K562 (cell line): ENCODE results near the gene DDX39A. TPM values are rescaled to one million over a fixed set of nuclear protein-coding genes. Genes with fewer than 3 reads are reported as not detected.
A peak's percentile ranks its signal among the peaks of the same experiment; 100 is the strongest.

Experiments used
- CBX3 ChIP-seq, 2 experiments: IDR thresholded peaks; 1 replicate in 1 of 2; 2 replicates in 1 of 2; pipeline ENCODE4 v1.6.1; 2012; ENCODE audit warnings: inconsistent platforms in 2 of 2, low read length in 2 of 2, borderline replicate concordance in 1 of 2, control low read depth in 1 of 2
- CXXC5 ChIP-seq: fragments of 250-450 bp; sonication (Bioruptor Pico); IDR thresholded peaks from 2 replicates; pipeline ENCODE4 v1.8.0; 2022; ENCODE audit warnings: inconsistent platforms, mild to moderate bottlenecking, moderate library complexity
- ETV1 ChIP-seq: fragments of 450-650 bp; conservative IDR thresholded peaks from 2 replicates; pipeline ENCODE4 v1.6.1; 2016; ENCODE audit warnings: missing genetic modification characterization, control low read depth, low read depth, missing compliant biosample characterization
- GATAD2B ChIP-seq: fragments of 450-650 bp; IDR thresholded peaks from 2 replicates; pipeline ENCODE4 v1.6.1; 2017; ENCODE audit warnings: mild to moderate bottlenecking, borderline replicate concordance
- ILF3 ChIP-seq: fragments of 450-650 bp; IDR thresholded peaks from 2 replicates; pipeline ENCODE4 v1.6.1; 2018; ENCODE audit warnings: antibody characterized with exemption, mild to moderate bottlenecking, moderate library complexity, borderline replicate concordance
- MITF ChIP-seq: IDR thresholded peaks from 2 replicates; pipeline ENCODE4 v1.6.1; 2014; ENCODE audit warnings: antibody characterized with exemption
- MTA2 ChIP-seq: fragments of 450-650 bp; IDR thresholded peaks from 2 replicates; pipeline ENCODE4 v1.6.1; 2016; ENCODE audit warnings: low read depth
- NCOA4 ChIP-seq: fragments of 450-650 bp; IDR thresholded peaks from 2 replicates; pipeline ENCODE4 v1.6.1; 2018; ENCODE audit warnings: mild to moderate bottlenecking; ENCODE audit not compliant: partially characterized antibody
- PREB ChIP-seq: sonication (generic); formaldehyde crosslinking; IDR thresholded peaks from 2 replicates; pipeline ENCODE4 v1.8.1; 2023; ENCODE audit warnings: mild to moderate bottlenecking, missing genetic modification reagents
- RCOR1 ChIP-seq, 2 experiments: IDR thresholded peaks; 2 replicates each; pipeline ENCODE4 v1.6.1; 2012; ENCODE audit warnings: low read depth in 2 of 2, low read length in 2 of 2, borderline replicate concordance in 1 of 2, improper control_type of control experiment in 1 of 2
- TAL1 ChIP-seq: fragments of 450-650 bp; IDR thresholded peaks from 2 replicates; pipeline ENCODE4 v1.6.1; 2016; ENCODE audit warnings: mild to moderate bottlenecking
- USF1 ChIP-seq: sonication (generic); formaldehyde crosslinking; IDR thresholded peaks from 2 replicates; pipeline ENCODE4 v1.9.0; 2022; ENCODE audit warnings: mild to moderate bottlenecking, missing genetic modification reagents
- XRCC5 ChIP-seq: fragments of 200-400 bp; formaldehyde crosslinking; IDR thresholded peaks from 2 replicates; pipeline ENCODE4 v1.6.1; 2017; ENCODE audit warnings: low read depth, mild to moderate bottlenecking, low read length
- ZBTB9 ChIP-seq: fragments of 450-650 bp; formaldehyde crosslinking; IDR thresholded peaks from 2 replicates; pipeline ENCODE4 v1.4.0; 2020; ENCODE audit warnings: mild to moderate bottlenecking, moderate library complexity
- ZFX ChIP-seq: sonication (generic); formaldehyde crosslinking; IDR thresholded peaks from 2 replicates; pipeline ENCODE4 v1.8.0; 2022; ENCODE audit warnings: mild to moderate bottlenecking, missing genetic modification reagents, moderate library complexity
- ZNF143 ChIP-seq: sonication (generic); formaldehyde crosslinking; IDR thresholded peaks from 2 replicates; pipeline ENCODE4 v1.9.0; 2022; ENCODE audit warnings: mild to moderate bottlenecking, missing genetic modification reagents
- ZNF197 ChIP-seq: fragments of 200-800 bp; sonication (Bioruptor generic); IDR thresholded peaks from 2 replicates; pipeline ENCODE4 v1.6.1; 2016; ENCODE audit warnings: low read depth, missing genetic modification characterization, missing compliant biosample characterization
- ZNF740 ChIP-seq, 3 experiments: fragments of 200-800 bp in 1 of 3; sonication (Bioruptor generic) in 1 of 3; sonication (generic) in 1 of 3; formaldehyde crosslinking in 1 of 3; IDR thresholded peaks; 2 replicates each; pipeline versions ENCODE4 v1.6.1 to v1.8.0; 2016 to 2022; ENCODE audit warnings: mild to moderate bottlenecking in 2 of 3, missing compliant biosample characterization in 2 of 3, missing genetic modification characterization in 2 of 3, missing genetic modification reagents in 1 of 3
- polyA plus RNA-seq, 8 experiments: library from polyadenylated mRNA; depleted of rRNA in 4 of 8; stranded (reverse) in 5 of 8; unstranded in 3 of 8; fragments of >200 nt; fragmentation: Nextera tagmentation in 2 of 8; fragmentation: Illumina TruSeq in 1 of 8; extraction: Ambion mirVana in 2 of 8; extraction: Trizol in 1 of 8; gene quantifications; 2 replicates each; pipeline versions ENCODE4 v1.2.1 to v1.2.3, GENCODE V29; 2011 to 2014; ENCODE audit warnings: inconsistent platforms in 1 of 8, missing spikeins in 1 of 8
- total RNA-seq, 7 experiments: library from RNA; depleted of rRNA in 6 of 7; stranded (reverse); fragments of >200 nt in 6 of 7; fragmentation: Illumina TruSeq in 2 of 7; extraction: Trizol in 2 of 7; gene quantifications; 2 replicates each; pipeline versions ENCODE4 v1.2.1 to v1.2.3, GENCODE V29; 2011 to 2021; ENCODE audit warnings: low replicate concordance in 1 of 7

DDX39A gene
- total and polyA plus RNA-seq, 9 of the 15 experiments (the other 6 are each of a cell fraction or from before 2014, with no cell fraction given), result 90.3 to 250 (median 188) TPM

GRCh38 chr19:14432791-14433553 is 13.8 kb upstream of the DDX39A start, which contains the start of gene PKN1 (continued):
- no peak for TF ChIP-seq ILF3
- TF ChIP-seq XRCC5, result no peak
- TF ChIP-seq ZFX (CRISPR knock-in tag), result peak; percentile 30; the same call in 1 of the 2 replicates
- peak in 1 of 2 experiments; percentile 42; a peak in 1 of 4 replicates for TF ChIP-seq RCOR1 (IDR thresholded peaks at IDR 0.05; ENCODE audit: borderline replicate concordance in 1 of 2, low read depth in 2 of 2, low read length in 2 of 2)
- TF ChIP-seq PREB, result no peak
- 0 out of 2 replicates have a peak, but pooled peaks have one; percentile 19 for TF ChIP-seq MITF
- peak; percentile 5; the same call in 1 of the 2 replicates for TF ChIP-seq ZNF740 (CRISPR knock-in tag; IDR thresholded peaks at IDR 0.05)
- TF ChIP-seq ZNF740 (tag; IDR thresholded peaks at IDR 0.05), result no peak
- TF ChIP-seq ETV1 (tag), result no peak
- TF ChIP-seq GATAD2B, result 0 out of 2 replicates have a peak, but pooled peaks have one; percentile 17
- no peak for TF ChIP-seq ZNF197 (CRISPR knock-in tag)
- no peak for TF ChIP-seq NCOA4
- 0 out of 3 replicates have a peak, but pooled peaks of 1 of the 2 experiments have one; percentile 10 for TF ChIP-seq CBX3 (IDR thresholded peaks at IDR 0.05; ENCODE audit: borderline replicate concordance in 1 of 2, low read length in 2 of 2)
- TF ChIP-seq ZNF143 (CRISPR knock-in tag), result peak; percentile 51; the same call in 1 of the 2 replicates
- TF ChIP-seq CXXC5, result peak; percentile 50; the same call in 1 of the 2 replicates
- no peak for TF ChIP-seq ZBTB9 (CRISPR knock-in tag)
- TF ChIP-seq TAL1, result no peak
- peak; percentile 18; the same call in 1 of the 2 replicates for TF ChIP-seq USF1
- no peak for TF ChIP-seq MTA2
